Measurements from ENCODE around the gene ZNF41. TPM values are rescaled to one million over a fixed set of nuclear protein-coding genes. Genes with fewer than 3 reads are reported as not detected.

ZNF41 gene
- total RNA-seq, 3 donors from 2014 or later, result 9.4 to 14.0 (median 12.0) TPM

DNA sequence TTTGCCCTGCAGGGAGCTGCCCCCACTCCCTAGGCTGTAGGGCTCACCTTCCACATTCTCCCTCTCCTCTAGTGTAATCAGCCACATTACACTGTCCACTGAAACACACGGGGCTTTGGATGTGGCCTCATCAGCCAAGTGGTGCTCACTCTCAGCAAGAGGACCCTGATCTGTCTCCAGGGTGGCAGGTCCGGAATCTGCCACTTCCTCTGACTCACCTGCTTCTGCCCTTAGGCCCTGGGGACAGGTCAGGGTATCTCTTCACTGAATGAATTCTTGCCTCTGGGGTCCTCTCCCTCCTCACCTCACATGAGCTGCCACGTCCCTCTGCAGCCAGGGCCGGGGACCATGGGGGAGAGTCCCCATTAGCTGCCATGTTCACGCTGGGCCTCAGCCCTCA is 15.9 kb downstream of the ZNF41 start:
- no peak overlapping the region for H3K4me3 ChIP-seq
- no peak for ATAC-seq
- H3K9me3 ChIP-seq, result no peaks in the 10 kb centered on the region
- H3K36me3 ChIP-seq (ENCODE audit: low read depth), result no peaks in the 10 kb centered on the region
- intact Hi-C loops (cut with DNase I, micrococcal nuclease), result no loop called here
- TF ChIP-seq, protein P1, sequence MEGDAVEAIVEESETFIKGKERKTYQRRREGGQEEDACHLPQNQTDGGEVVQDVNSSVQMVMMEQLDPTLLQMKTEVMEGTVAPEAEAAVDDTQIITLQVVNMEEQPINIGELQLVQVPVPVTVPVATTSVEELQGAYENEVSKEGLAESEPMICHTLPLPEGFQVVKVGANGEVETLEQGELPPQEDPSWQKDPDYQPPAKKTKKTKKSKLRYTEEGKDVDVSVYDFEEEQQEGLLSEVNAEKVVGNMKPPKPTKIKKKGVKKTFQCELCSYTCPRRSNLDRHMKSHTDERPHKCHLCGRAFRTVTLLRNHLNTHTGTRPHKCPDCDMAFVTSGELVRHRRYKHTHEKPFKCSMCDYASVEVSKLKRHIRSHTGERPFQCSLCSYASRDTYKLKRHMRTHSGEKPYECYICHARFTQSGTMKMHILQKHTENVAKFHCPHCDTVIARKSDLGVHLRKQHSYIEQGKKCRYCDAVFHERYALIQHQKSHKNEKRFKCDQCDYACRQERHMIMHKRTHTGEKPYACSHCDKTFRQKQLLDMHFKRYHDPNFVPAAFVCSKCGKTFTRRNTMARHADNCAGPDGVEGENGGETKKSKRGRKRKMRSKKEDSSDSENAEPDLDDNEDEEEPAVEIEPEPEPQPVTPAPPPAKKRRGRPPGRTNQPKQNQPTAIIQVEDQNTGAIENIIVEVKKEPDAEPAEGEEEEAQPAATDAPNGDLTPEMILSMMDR (IDR thresholded peaks at IDR 0.05), result no peak
- no peaks in the 10 kb centered on the region for H3K4me1 ChIP-seq (ENCODE audit: low read depth)
- DNase-seq, result no peak

DNA sequence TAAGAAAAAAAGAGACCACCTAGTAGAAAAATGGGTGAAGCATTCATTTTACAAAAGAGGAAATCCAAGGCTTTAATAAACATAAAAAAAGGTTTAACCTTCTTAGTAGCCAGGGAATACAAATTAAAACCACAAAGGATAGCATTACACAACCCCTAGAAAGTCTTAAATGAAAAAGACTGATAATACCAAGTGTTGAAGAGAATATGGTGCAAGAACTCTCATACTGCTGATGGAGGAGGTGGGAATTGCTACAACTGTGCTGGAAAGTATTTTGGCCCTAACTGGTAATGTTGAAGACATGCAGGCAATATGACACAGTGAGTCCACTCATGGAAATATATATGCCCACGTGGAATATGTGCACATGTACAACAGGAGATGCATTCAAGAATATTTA is 22.5 kb downstream of the ZNF41 start:
- TF ChIP-seq, protein P1 (IDR thresholded peaks at IDR 0.05), result no peak
- Histone ChIP-seq H3K4me1 (ENCODE audit: low read depth) (no peaks in the 10 kb centered on the region), H3K4me3 (no peak overlapping the region), H3K36me3 (ENCODE audit: low read depth) (no peaks in the 10 kb centered on the region), H3K9me3 (no peaks in the 10 kb centered on the region)
- DNase-seq, result no peak
- intact Hi-C loops (cut with DNase I, micrococcal nuclease), result no loop called here
- no peak for ATAC-seq

DNA sequence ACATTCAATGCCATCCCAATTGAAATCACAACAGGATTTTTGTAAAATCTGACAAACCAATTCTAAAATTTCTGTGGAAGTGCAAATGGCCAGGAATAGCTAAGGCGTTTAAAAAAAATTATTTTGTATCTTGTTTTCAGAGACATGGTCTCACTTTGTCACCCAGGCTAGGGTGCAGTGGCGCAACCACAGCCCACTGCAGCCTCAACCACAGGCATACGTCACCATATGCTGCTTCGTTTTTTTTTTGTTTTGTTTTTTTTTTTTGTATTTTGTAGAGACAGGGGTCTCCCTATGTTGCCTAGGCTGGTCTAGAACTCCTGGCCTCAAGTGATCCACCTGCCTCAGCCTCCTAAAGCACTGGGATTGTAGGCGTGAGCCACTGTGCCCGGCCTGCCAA is 24.5 kb downstream of the ZNF41 start:
- H3K9me3 ChIP-seq, result no peaks in the 10 kb centered on the region
- TF ChIP-seq, protein P1 (IDR thresholded peaks at IDR 0.05), result no peak
- intact Hi-C loops (cut with DNase I, micrococcal nuclease), result no loop called here
- no peak for ATAC-seq
- no peak for DNase-seq
- H3K36me3 ChIP-seq (ENCODE audit: low read depth), result no peaks in the 10 kb centered on the region
- H3K4me3 ChIP-seq, result no peak overlapping the region
- H3K4me1 ChIP-seq (ENCODE audit: low read depth), result no peaks in the 10 kb centered on the region

DNA sequence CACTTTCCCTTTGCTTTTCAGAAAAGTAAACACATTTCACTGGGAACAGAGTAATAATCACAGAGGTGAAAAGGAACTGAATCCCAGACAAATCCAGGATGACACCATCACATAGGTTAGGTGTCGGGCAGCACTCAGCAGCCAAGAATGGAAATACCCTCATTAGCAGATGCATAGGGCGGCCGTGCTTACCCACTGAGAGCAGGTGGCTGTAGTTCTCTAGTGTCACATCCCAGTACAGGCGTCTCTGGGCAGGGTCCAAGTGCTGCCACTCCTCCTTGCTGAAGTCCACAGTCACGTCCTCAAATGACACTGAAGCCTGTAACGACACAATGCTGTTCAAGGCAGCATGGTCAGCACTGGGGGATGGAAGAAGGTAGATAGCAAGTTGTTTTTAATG is 26.9 kb downstream of the ZNF41 start:
- no peak overlapping the region for H3K4me3 ChIP-seq
- TF ChIP-seq, protein P1 (IDR thresholded peaks at IDR 0.05), result no peak
- H3K9me3 ChIP-seq, result no peaks in the 10 kb centered on the region
- intact Hi-C loops (cut with DNase I, micrococcal nuclease), result no loop called here
- DNase-seq, result no peak
- H3K36me3 ChIP-seq (ENCODE audit: low read depth), result no peaks in the 10 kb centered on the region
- no peak for ATAC-seq
- H3K4me1 ChIP-seq (ENCODE audit: low read depth), result no peaks in the 10 kb centered on the region

DNA sequence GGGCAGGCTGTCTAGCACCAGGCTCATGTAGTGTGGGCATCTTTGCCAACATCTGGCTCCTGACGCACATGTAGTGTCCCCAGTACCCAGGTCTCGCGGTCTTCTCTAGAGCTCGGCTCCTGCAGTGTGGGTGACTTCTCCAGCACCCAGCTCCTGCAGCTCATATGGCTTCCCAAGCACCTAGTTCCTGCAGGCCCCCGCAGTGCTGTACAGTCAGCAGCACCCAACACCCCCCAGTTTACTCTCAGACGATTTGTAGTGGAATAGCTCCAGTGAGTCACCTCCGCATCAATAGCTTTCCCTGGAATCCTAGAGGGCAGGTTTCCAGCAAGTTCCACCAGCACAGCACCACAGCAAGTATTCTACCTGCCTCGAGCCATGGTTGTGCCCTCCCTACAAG is 30.9 kb downstream of the ZNF41 start:
- no peak for DNase-seq
- no peaks in the 10 kb centered on the region for H3K36me3 ChIP-seq (ENCODE audit: low read depth)
- H3K4me3 ChIP-seq, result no peak overlapping the region
- TF ChIP-seq, protein P1 (IDR thresholded peaks at IDR 0.05), result no peak
- ATAC-seq, result no peak
- H3K9me3 ChIP-seq, result peaks cover 26% of the 10 kb centered on the region
- intact Hi-C loops (cut with DNase I, micrococcal nuclease), result no loop called here
- no peaks in the 10 kb centered on the region for H3K4me1 ChIP-seq (ENCODE audit: low read depth)

DNA sequence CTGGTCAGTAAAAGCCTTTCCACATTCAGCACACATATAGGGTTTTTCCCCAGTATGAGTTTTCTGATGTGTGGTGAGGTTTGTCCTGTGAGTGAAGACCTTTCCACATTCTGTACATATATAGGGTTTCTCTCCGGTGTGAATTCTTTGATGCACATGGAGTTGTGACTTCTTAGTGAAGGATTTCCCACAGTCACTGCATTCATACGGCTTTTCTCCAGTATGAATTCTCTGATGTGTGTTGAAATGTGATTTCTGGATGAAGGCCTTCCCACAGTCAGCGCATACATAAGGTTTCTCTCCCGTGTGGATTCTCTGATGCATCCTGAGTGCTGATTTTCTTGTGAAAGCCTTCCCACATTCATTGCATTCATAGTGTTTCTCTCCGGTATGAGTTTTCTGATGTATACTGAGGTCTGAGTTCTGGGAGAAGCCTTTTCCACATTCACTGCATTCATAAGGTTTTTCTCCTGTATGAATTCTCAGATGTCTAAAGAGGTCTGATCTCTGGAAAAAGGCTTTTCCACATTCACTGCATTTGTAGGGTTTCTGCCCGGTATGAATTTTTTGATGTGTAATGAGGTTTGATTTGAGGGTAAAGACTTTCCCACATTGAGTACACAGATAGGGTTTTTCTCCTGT is 34.7 kb downstream of the ZNF41 start:
- TF ChIP-seq, protein P1 (IDR thresholded peaks at IDR 0.05), result no peak
- ATAC-seq, result no peak

More for the DNA sequence above, 34.7 kb downstream of the ZNF41 start:
- intact Hi-C loops (cut with DNase I, micrococcal nuclease), result no loop called here
- Histone ChIP-seq H3K4me3 (no peak overlapping the region), H3K9me3 (peaks cover 26% of the 10 kb centered on the region), H3K36me3 (ENCODE audit: low read depth) (no peaks in the 10 kb centered on the region), H3K4me1 (ENCODE audit: low read depth) (no peaks in the 10 kb centered on the region)
- DNase-seq, result no peak
